ENCODE data around the gene KIF26B. TPM values are rescaled to one million over a fixed set of nuclear protein-coding genes. Genes with fewer than 3 reads are reported as not detected.
A peak's percentile ranks its signal among the peaks of the same experiment; 100 is the strongest.

Gene KIF26B
- total RNA-seq, 5 donors from 2014 or later (not counting 1 experiment from before 2014, with no cell fraction given) = 0.03 to 0.06 (median 0.05) TPM; not detected in 2

GRCh38 chr1:245143849-245144248 lies 10.9 kb upstream of the KIF26B start:
- H3K4me3 Mint-ChIP-seq = no peak overlapping the region
- 85% methylated on average over 8 of the region's 8 CpGs for WGBS (ENCODE audit: insufficient coverage)
- CTCF ChIA-PET = no interaction called here
- ATAC-seq (replicated peaks in 1 of 4) = no peak
- no peaks in the 10 kb centered on the region for H3K9me3 ChIP-seq
- no peaks in the 10 kb centered on the region for H3K4me1 ChIP-seq (ENCODE audit: control insufficient read depth in 1 of 2, extremely low read depth in 1 of 2, insufficient read depth in 2 of 2, low read length in 2 of 2)
- POLR2A ChIA-PET = no interaction called here
- H3K36me3 ChIP-seq (ENCODE audit: control insufficient read depth in 2 of 2, extremely low read depth in 1 of 2, insufficient read depth in 1 of 2, low read length in 1 of 2) = no peaks in the 10 kb centered on the region
- H3K4me3 ChIP-seq (ENCODE audit: control insufficient read depth in 1 of 2, extremely low read depth in 1 of 2, low read length in 1 of 2) = no peak overlapping the region
- no peaks in the 10 kb centered on the region for H3K36me3 Mint-ChIP-seq
- no peak overlapping the region for H3K27ac ChIP-seq (ENCODE audit: low read length)
- peaks cover 17 to 18% of the 10 kb centered on the region in 2 donors for H3K27me3 Mint-ChIP-seq
- no peaks in the 10 kb centered on the region for H3K4me1 Mint-ChIP-seq
- no peak for DNase-seq
- H3K27ac Mint-ChIP-seq = no peak overlapping the region
- no peaks in the 10 kb centered on the region for H3K9me3 Mint-ChIP-seq
- peaks cover 0 to 8% of the 10 kb centered on the region in 2 experiments for H3K27me3 ChIP-seq (replicated peaks in 1 of 2; ENCODE audit: control insufficient read depth in 2 of 2, extremely low read depth in 1 of 2, insufficient read depth in 2 of 2, low read length in 1 of 2)

GRCh38 chr1:245148069-245148468 lies 6.7 kb upstream of the KIF26B start:
- POLR2A ChIA-PET = no interaction called here
- H3K9me3 Mint-ChIP-seq = no peaks in the 10 kb centered on the region

GRCh38 chr1:245148861-245149260 lies 5.9 kb upstream of the KIF26B start:
- WGBS (ENCODE audit: insufficient coverage) = 91% methylated on average over 5 of the region's 9 CpGs
- H3K27ac Mint-ChIP-seq = no peak overlapping the region
- H3K36me3 Mint-ChIP-seq = no peaks in the 10 kb centered on the region
- no peak overlapping the region for H3K4me3 ChIP-seq (ENCODE audit: control insufficient read depth in 1 of 2, extremely low read depth in 1 of 2, low read length in 1 of 2)
- DNase-seq (no peak), ATAC-seq (replicated peaks in 1 of 4) (no peak)
- no peak overlapping the region for H3K27ac ChIP-seq (ENCODE audit: low read length)
- H3K4me1 ChIP-seq (ENCODE audit: control insufficient read depth in 1 of 2, extremely low read depth in 1 of 2, insufficient read depth in 2 of 2, low read length in 2 of 2) = peaks cover 3 to 9% of the 10 kb centered on the region in 2 experiments
- H3K4me1 Mint-ChIP-seq = peaks cover 10 to 11% (median 11%) of the 10 kb centered on the region in 3 donors
- no peaks in the 10 kb centered on the region for H3K9me3 ChIP-seq
- no peak overlapping the region for H3K4me3 Mint-ChIP-seq
- peaks cover 47 to 56% of the 10 kb centered on the region in 2 donors for H3K27me3 Mint-ChIP-seq
- H3K36me3 ChIP-seq (ENCODE audit: control insufficient read depth in 2 of 2, extremely low read depth in 1 of 2, insufficient read depth in 1 of 2, low read length in 1 of 2) = no peaks in the 10 kb centered on the region
- H3K27me3 ChIP-seq (replicated peaks in 1 of 2; ENCODE audit: control insufficient read depth in 2 of 2, extremely low read depth in 1 of 2, insufficient read depth in 2 of 2, low read length in 1 of 2) = peaks cover 0 to 27% of the 10 kb centered on the region in 2 experiments
- CTCF ChIA-PET = interaction anchor here in 1 of 2 donors (0.6 kb wide), 1 partner anchor 856 kb away, joined by 4 read pairs; no protein-coding TSS in a partner anchor
- POLR2A ChIA-PET = interaction anchor here in 1 of 2 donors (0.7 kb wide), 1 partner anchor 1005 kb away, joined by 8 read pairs; no protein-coding TSS in a partner anchor
- no peaks in the 10 kb centered on the region for H3K9me3 Mint-ChIP-seq

More at GRCh38 chr1:245148069-245148468, 6.7 kb upstream of the KIF26B start:
- no peak overlapping the region for H3K4me3 Mint-ChIP-seq
- DNase-seq (no peak), ATAC-seq (replicated peaks in 1 of 4) (no peak)
- CTCF ChIA-PET = interaction anchor here in 1 of 2 donors (0.6 kb wide), 1 partner anchor 1554 kb away, joined by 4 read pairs; no protein-coding TSS in a partner anchor
- no peak overlapping the region for H3K27ac Mint-ChIP-seq
- peaks cover 0 to 19% of the 10 kb centered on the region in 2 experiments for H3K27me3 ChIP-seq (replicated peaks in 1 of 2; ENCODE audit: control insufficient read depth in 2 of 2, extremely low read depth in 1 of 2, insufficient read depth in 2 of 2, low read length in 1 of 2)
- 94% methylated on average over 2 of the region's 3 CpGs for WGBS (ENCODE audit: insufficient coverage)
- H3K9me3 ChIP-seq = no peaks in the 10 kb centered on the region
- H3K4me1 Mint-ChIP-seq = peaks cover 3% of the 10 kb centered on the region in 3 donors
- H3K27ac ChIP-seq (ENCODE audit: low read length) = no peak overlapping the region
- H3K4me1 ChIP-seq (ENCODE audit: control insufficient read depth in 1 of 2, extremely low read depth in 1 of 2, insufficient read depth in 2 of 2, low read length in 2 of 2) = peaks cover 0 to 1% of the 10 kb centered on the region in 2 experiments
- no peaks in the 10 kb centered on the region for H3K36me3 ChIP-seq (ENCODE audit: control insufficient read depth in 2 of 2, extremely low read depth in 1 of 2, insufficient read depth in 1 of 2, low read length in 1 of 2)
- peaks cover 47 to 49% of the 10 kb centered on the region in 2 donors for H3K27me3 Mint-ChIP-seq
- no peak overlapping the region for H3K4me3 ChIP-seq (ENCODE audit: control insufficient read depth in 1 of 2, extremely low read depth in 1 of 2, low read length in 1 of 2)
- no peaks in the 10 kb centered on the region for H3K36me3 Mint-ChIP-seq

GRCh38 chr1:245153081-245153551 lies 1.7 kb upstream of the KIF26B start:
- CTCF ChIA-PET = interaction anchor here (0.5 to 1.7 kb wide), 14 partner anchors 56 to 1336 kb away, joined by 3 to 19 read pairs (median 4); no protein-coding TSS in a partner anchor
- H3K36me3 ChIP-seq (ENCODE audit: control insufficient read depth in 2 of 2, extremely low read depth in 1 of 2, insufficient read depth in 1 of 2, low read length in 1 of 2) = no peaks in the 10 kb centered on the region
- DNase-seq (peak; percentile 15 to 77 (median 50)), ATAC-seq (replicated peaks in 1 of 4) (peak in 3 of 4 experiments; percentile 23 to 49 (median 29))
- H3K27ac ChIP-seq (ENCODE audit: low read length) = no peak overlapping the region
- Mint-ChIP-seq H3K36me3 (no peaks in the 10 kb centered on the region), H3K27me3 (peaks cover 53 to 71% of the 10 kb centered on the region in 2 donors), H3K9me3 (no peaks in the 10 kb centered on the region), H3K27ac (no peak overlapping the region), H3K4me1 (peaks cover 22 to 31% (median 27%) of the 10 kb centered on the region in 3 donors), H3K4me3 (peak overlapping the region; percentile 76 to 84 (median 79))
- peaks cover 0 to 50% of the 10 kb centered on the region in 2 experiments for H3K27me3 ChIP-seq (replicated peaks in 1 of 2; ENCODE audit: control insufficient read depth in 2 of 2, extremely low read depth in 1 of 2, insufficient read depth in 2 of 2, low read length in 1 of 2)
- WGBS (ENCODE audit: insufficient coverage) = under 1% methylated on average over 26 of the region's 29 CpGs
- peak overlapping the region; percentile 42 to 79 for H3K4me3 ChIP-seq (ENCODE audit: control insufficient read depth in 1 of 2, extremely low read depth in 1 of 2, low read length in 1 of 2)
- peaks cover 3 to 38% of the 10 kb centered on the region in 2 experiments for H3K4me1 ChIP-seq (ENCODE audit: control insufficient read depth in 1 of 2, extremely low read depth in 1 of 2, insufficient read depth in 2 of 2, low read length in 2 of 2)
- POLR2A ChIA-PET = no interaction called here
- no peaks in the 10 kb centered on the region for H3K9me3 ChIP-seq

GRCh38 chr1:245153552-245154428 lies 995 bp upstream of the KIF26B start:
- H3K27me3 Mint-ChIP-seq = peaks cover 54 to 74% of the 10 kb centered on the region in 2 donors
- peaks cover 22 to 31% (median 27%) of the 10 kb centered on the region in 3 donors for H3K4me1 Mint-ChIP-seq
- ATAC-seq (replicated peaks in 1 of 4) (no peak), DNase-seq (peak in 4 of 35 experiments; percentile 1 to 12 (median 6))
- H3K27ac ChIP-seq (ENCODE audit: low read length) = no peak overlapping the region
- H3K4me3 Mint-ChIP-seq = peak overlapping the region; percentile 76 to 84 (median 79)
- H3K36me3 Mint-ChIP-seq = no peaks in the 10 kb centered on the region
- H3K27ac Mint-ChIP-seq = no peak overlapping the region
- H3K9me3 ChIP-seq = no peaks in the 10 kb centered on the region
- no peaks in the 10 kb centered on the region for H3K9me3 Mint-ChIP-seq
- H3K36me3 ChIP-seq (ENCODE audit: control insufficient read depth in 2 of 2, extremely low read depth in 1 of 2, insufficient read depth in 1 of 2, low read length in 1 of 2) = no peaks in the 10 kb centered on the region
- peak overlapping the region; percentile 42 to 90 for H3K4me3 ChIP-seq (ENCODE audit: control insufficient read depth in 1 of 2, extremely low read depth in 1 of 2, low read length in 1 of 2)
- ChIA-PET CTCF (interaction anchor here (0.5 to 1.7 kb wide), 10 partner anchors 56 to 1336 kb away, joined by 3 to 19 read pairs (median 4); no protein-coding TSS in a partner anchor), POLR2A (no interaction called here)
- peaks cover 3 to 38% of the 10 kb centered on the region in 2 experiments for H3K4me1 ChIP-seq (ENCODE audit: control insufficient read depth in 1 of 2, extremely low read depth in 1 of 2, insufficient read depth in 2 of 2, low read length in 2 of 2)
- WGBS (ENCODE audit: insufficient coverage) = 1% methylated on average over 70 of the region's 76 CpGs
- H3K27me3 ChIP-seq (replicated peaks in 1 of 2; ENCODE audit: control insufficient read depth in 2 of 2, extremely low read depth in 1 of 2, insufficient read depth in 2 of 2, low read length in 1 of 2) = peaks cover 2 to 50% of the 10 kb centered on the region in 2 experiments
